Fibroblast of skin of scalp (primary cell): ENCODE data around the gene TRIM43B.
"Not testable (repeated sequence)": the region's sequence is repeated elsewhere in the genome, so short reads cannot be mapped to it uniquely, and the experiment has no call there.

Source experiments
- DNase-seq: peaks from one replicate; pipeline ENCODE4 v3.0.0-alpha.2; 2013

TRIM43B gene

GRCh38 chr2:95433973-95434372 lies 50.6 kb downstream of the TRIM43B start:
- DNase-seq: not testable (repeated sequence)

DNA sequence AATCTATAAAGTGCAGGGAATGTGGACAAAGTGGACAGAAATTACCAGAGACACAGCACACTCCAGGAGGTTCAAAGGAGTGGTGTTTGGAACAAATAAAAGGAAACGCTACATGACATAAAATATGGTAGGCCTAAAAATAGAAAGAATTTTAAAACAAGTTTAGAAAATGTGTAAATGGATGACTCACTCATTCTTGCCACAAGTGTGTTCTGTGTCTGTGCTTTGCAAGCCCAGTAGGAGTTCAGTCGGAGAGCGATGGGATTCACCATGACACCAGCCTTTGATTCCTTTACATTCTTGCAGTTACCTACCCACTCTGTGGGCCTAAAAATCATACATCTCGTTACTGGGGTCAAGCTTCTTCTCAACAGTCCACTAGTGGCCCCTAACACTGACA lies 51.2 kb downstream of the TRIM43B start:
- DNase-seq: not testable (repeated sequence)

DNA sequence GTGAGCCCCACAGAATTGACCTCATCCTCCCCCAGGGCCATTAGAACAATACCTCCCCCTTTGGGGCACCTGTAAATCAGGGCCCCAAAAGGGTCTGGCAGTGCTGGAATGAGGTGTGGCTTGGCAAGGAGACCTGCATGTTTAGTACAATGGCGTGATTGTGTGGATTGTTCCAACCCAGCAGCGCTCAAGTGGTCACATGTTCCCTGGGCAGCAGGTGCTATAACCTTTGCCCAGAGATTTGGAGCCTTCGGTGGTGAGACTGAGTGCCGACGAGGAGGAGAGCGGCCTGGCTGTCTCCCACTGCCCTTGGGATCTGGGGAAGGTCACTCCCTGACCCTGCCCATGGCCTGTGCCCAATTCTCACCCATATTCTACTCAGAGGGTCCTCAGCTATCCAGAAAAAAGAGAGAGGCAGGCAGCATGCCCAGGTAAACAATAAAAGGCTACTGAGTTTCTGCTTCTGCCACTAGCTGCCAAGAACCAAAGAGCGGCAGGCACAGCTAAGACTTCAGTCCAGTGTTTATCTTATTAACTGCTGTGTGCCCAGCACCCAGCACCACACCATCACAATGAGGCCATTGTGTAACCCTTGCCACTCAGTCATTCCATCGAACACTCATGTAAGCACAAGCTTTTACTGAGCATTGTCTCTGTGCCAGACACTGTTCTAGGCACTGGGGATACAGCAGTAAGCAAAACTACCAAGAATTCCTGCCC lies 54.6 kb downstream of the TRIM43B start:
- not testable (repeated sequence) for DNase-seq

GRCh38 chr2:95427196-95427867 lies 57.2 kb downstream of the TRIM43B start:
- DNase-seq: not testable (repeated sequence)
